Activated CD4-positive, CD25-positive, alpha-beta regulatory T cell (primary cell): ENCODE data around the gene LDHAL6B.
"Not testable (repeated sequence)": the region's sequence is repeated elsewhere in the genome, so short reads cannot be mapped to it uniquely, and the experiment has no call there.

Experiments used
- DNase-seq, 4 experiments: peaks; one replicate each; lab custom pipeline; 2025; lab: John Stamatoyannopoulos, UW

Gene LDHAL6B

GRCh38 chr15:59206623-59207183 lies at the start of gene LDHAL6B:
Gene LDHAL6B (plus strand): TSS chr15:59206843. CDS start chr15:59206941, 98 bp downstream.
- no peak for DNase-seq

GRCh38 chr15:59157396-59157795 lies 49.2 kb upstream of the LDHAL6B start:
- DNase-seq: no peak

GRCh38 chr15:59157840-59158700 lies 48.6 kb upstream of the LDHAL6B start:
- no peak for DNase-seq

GRCh38 chr15:59158701-59159034 lies 48.0 kb upstream of the LDHAL6B start:
- DNase-seq: no peak

- no peak for DNase-seq
Observed at GRCh38 chr15:59159210-59159609, 47.4 kb upstream of the LDHAL6B start.

GRCh38 chr15:59160880-59161593 lies 45.6 kb upstream of the LDHAL6B start:
- DNase-seq: no peak

- not testable (repeated sequence) for DNase-seq
Observed at GRCh38 chr15:59162080-59162479, 44.6 kb upstream of the LDHAL6B start.

GRCh38 chr15:59165726-59166125 lies 40.9 kb upstream of the LDHAL6B start:
- DNase-seq: no peak

- DNase-seq: no peak
Observed at GRCh38 chr15:59166166-59166565, 40.5 kb upstream of the LDHAL6B start.

- DNase-seq: no peak
Observed at GRCh38 chr15:59166601-59167265, 39.9 kb upstream of the LDHAL6B start.

GRCh38 chr15:59168536-59168935 lies 38.1 kb upstream of the LDHAL6B start:
- DNase-seq: no peak

GRCh38 chr15:59169251-59169708 lies 37.4 kb upstream of the LDHAL6B start:
- no peak for DNase-seq

GRCh38 chr15:59170295-59171066 lies 36.2 kb upstream of the LDHAL6B start:
- no peak for DNase-seq

- DNase-seq: no peak
Observed at GRCh38 chr15:59171067-59171397, 35.6 kb upstream of the LDHAL6B start.

GRCh38 chr15:59172289-59172901 lies 34.2 kb upstream of the LDHAL6B start:
- no peak for DNase-seq

GRCh38 chr15:59173194-59173593 lies 33.4 kb upstream of the LDHAL6B start:
- no peak for DNase-seq

- no peak for DNase-seq
Observed at GRCh38 chr15:59174151-59174834, 32.4 kb upstream of the LDHAL6B start.

- DNase-seq: no peak
Observed at GRCh38 chr15:59174835-59175831, 31.5 kb upstream of the LDHAL6B start.

GRCh38 chr15:59176653-59177316 lies 29.9 kb upstream of the LDHAL6B start:
- DNase-seq: no peak
